ENCODE results near the gene DTNB. TPM values are rescaled to one million over a fixed set of nuclear protein-coding genes. Genes with fewer than 3 reads are reported as not detected.

The DTNB gene
- total RNA-seq, 4 donors from 2014 or later = 3.9 to 8.7 (median 4.4) TPM

GRCh38 chr2:25585189-25585588 is 88.2 kb downstream of the DTNB start:
- H3K4me3 ChIP-seq = no peak overlapping the region
- 60 to 61% methylated on average over 3 of the region's 3 CpGs for WGBS, 2 donors (ENCODE audit: low coverage in 1 of 2)
- ATAC-seq = no peak

GRCh38 chr2:25582077-25582830 is 91.1 kb downstream of the DTNB start:
- Histone ChIP-seq H3K9me3 (no peaks in the 10 kb centered on the region), H3K36me3 (no peaks in the 10 kb centered on the region), H3K27ac (no peak overlapping the region), H3K27me3 (no peaks in the 10 kb centered on the region), H3K4me1 (peaks cover 0 to 6% (median 0%) of the 10 kb centered on the region in 3 donors), H3K4me3 (no peak overlapping the region)
- no peak for TF ChIP-seq POLR2A (IDR thresholded peaks at IDR 0.05)
- TF ChIP-seq EP300 (IDR thresholded peaks at IDR 0.05) = no peak
- TF ChIP-seq POLR2AphosphoS5 (IDR thresholded peaks at IDR 0.05) = no peak
- TF ChIP-seq, protein P1, sequence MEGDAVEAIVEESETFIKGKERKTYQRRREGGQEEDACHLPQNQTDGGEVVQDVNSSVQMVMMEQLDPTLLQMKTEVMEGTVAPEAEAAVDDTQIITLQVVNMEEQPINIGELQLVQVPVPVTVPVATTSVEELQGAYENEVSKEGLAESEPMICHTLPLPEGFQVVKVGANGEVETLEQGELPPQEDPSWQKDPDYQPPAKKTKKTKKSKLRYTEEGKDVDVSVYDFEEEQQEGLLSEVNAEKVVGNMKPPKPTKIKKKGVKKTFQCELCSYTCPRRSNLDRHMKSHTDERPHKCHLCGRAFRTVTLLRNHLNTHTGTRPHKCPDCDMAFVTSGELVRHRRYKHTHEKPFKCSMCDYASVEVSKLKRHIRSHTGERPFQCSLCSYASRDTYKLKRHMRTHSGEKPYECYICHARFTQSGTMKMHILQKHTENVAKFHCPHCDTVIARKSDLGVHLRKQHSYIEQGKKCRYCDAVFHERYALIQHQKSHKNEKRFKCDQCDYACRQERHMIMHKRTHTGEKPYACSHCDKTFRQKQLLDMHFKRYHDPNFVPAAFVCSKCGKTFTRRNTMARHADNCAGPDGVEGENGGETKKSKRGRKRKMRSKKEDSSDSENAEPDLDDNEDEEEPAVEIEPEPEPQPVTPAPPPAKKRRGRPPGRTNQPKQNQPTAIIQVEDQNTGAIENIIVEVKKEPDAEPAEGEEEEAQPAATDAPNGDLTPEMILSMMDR (IDR thresholded peaks at IDR 0.05) = no peak
- no peak for ATAC-seq
- WGBS, 2 donors (ENCODE audit: low coverage in 1 of 2) = 86 to 93% methylated on average over 10 of the region's 10 CpGs

More at GRCh38 chr2:25585189-25585588, 88.2 kb downstream of the DTNB start:
- no peak for TF ChIP-seq POLR2AphosphoS5 (IDR thresholded peaks at IDR 0.05)
- TF ChIP-seq, protein P1 (IDR thresholded peaks at IDR 0.05) = no peak
- TF ChIP-seq EP300 (IDR thresholded peaks at IDR 0.05) = no peak
- TF ChIP-seq POLR2A (IDR thresholded peaks at IDR 0.05) = no peak
- Histone ChIP-seq H3K27me3 (no peaks in the 10 kb centered on the region), H3K27ac (no peak overlapping the region), H3K36me3 (no peaks in the 10 kb centered on the region), H3K4me1 (peaks cover 0 to 6% (median 0%) of the 10 kb centered on the region in 3 donors), H3K9me3 (no peaks in the 10 kb centered on the region)

DNA sequence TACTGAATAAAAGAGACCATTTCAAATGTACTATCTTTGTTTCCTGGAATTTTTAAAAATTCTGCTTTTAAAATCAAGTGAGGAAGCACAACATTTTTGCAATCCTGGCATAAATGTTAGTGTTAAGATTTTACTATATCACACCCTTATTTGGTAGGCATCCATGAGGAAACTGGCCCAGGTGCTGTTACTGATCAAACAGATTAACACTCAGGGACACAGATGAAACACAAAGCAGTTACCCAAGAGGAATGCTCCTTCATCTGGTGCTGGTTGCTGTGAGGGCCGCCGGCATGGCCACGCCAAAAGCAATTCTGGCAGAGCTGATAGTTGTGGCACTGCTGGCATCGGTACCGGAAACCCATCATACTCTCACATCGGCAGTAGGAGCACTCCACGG is 96.8 kb downstream of the DTNB start:
- no peak overlapping the region for H3K4me3 ChIP-seq
- 100% methylated on average over 5 of the region's 7 CpGs; no CpG with 5 or more reads in 1 of the 2 donors for WGBS, 2 donors (ENCODE audit: low coverage in 1 of 2)
- H3K27ac ChIP-seq = no peak overlapping the region
- ATAC-seq = no peak
- H3K4me1 ChIP-seq = no peaks in the 10 kb centered on the region
- TF ChIP-seq, protein P1 (IDR thresholded peaks at IDR 0.05) = no peak
- TF ChIP-seq EP300 (IDR thresholded peaks at IDR 0.05) (no peak), POLR2AphosphoS5 (IDR thresholded peaks at IDR 0.05) (no peak), POLR2A (IDR thresholded peaks at IDR 0.05) (no peak)
- no peaks in the 10 kb centered on the region for H3K36me3 ChIP-seq
- no peaks in the 10 kb centered on the region for H3K27me3 ChIP-seq
- no peaks in the 10 kb centered on the region for H3K9me3 ChIP-seq

GRCh38 chr2:25572638-25573037 is 100.7 kb downstream of the DTNB start:
- WGBS, 2 donors (ENCODE audit: low coverage in 1 of 2) = 97 to 100% methylated on average over 3 of the region's 3 CpGs
- no peak overlapping the region for H3K27ac ChIP-seq
- no peaks in the 10 kb centered on the region for H3K27me3 ChIP-seq
- ATAC-seq = no peak
- TF ChIP-seq POLR2A (IDR thresholded peaks at IDR 0.05) (no peak), POLR2AphosphoS5 (IDR thresholded peaks at IDR 0.05) (no peak), EP300 (IDR thresholded peaks at IDR 0.05) (no peak)
- TF ChIP-seq, protein P1 (IDR thresholded peaks at IDR 0.05) = no peak
- H3K9me3 ChIP-seq = no peaks in the 10 kb centered on the region
- H3K4me3 ChIP-seq = no peak overlapping the region
- H3K36me3 ChIP-seq = no peaks in the 10 kb centered on the region
- H3K4me1 ChIP-seq = no peaks in the 10 kb centered on the region

Measured in gastroesophageal sphincter (tissue), 4 donors.